ENCODE results near the gene TBC1D22A.

The TBC1D22A gene

GRCh38 chr22:47083379-47083986 lies 321.0 kb downstream of the TBC1D22A start:
- in situ Hi-C loops (cut with HindIII; ENCODE audit: low sequenced_read_pairs), result no loop called here

GRCh38 chr22:47084226-47084625 lies 321.8 kb downstream of the TBC1D22A start:
- in situ Hi-C loops (cut with HindIII; ENCODE audit: low sequenced_read_pairs), result no loop called here

GRCh38 chr22:47086596-47087248 lies 324.3 kb downstream of the TBC1D22A start:
- in situ Hi-C loops (cut with HindIII; ENCODE audit: low sequenced_read_pairs), result no loop called here

GRCh38 chr22:47088480-47089158 lies 326.2 kb downstream of the TBC1D22A start:
- in situ Hi-C loops (cut with HindIII; ENCODE audit: low sequenced_read_pairs), result no loop called here

GRCh38 chr22:47089374-47089773 lies 326.9 kb downstream of the TBC1D22A start:
- in situ Hi-C loops (cut with HindIII; ENCODE audit: low sequenced_read_pairs), result no loop called here

- in situ Hi-C loops (cut with HindIII; ENCODE audit: low sequenced_read_pairs), result no loop called here
Measured at GRCh38 chr22:47089796-47090460, 327.5 kb downstream of the TBC1D22A start.

GRCh38 chr22:47090591-47091245 lies 328.3 kb downstream of the TBC1D22A start:
- in situ Hi-C loops (cut with HindIII; ENCODE audit: low sequenced_read_pairs), result no loop called here

GRCh38 chr22:47091246-47091651 lies 328.8 kb downstream of the TBC1D22A start:
- in situ Hi-C loops (cut with HindIII; ENCODE audit: low sequenced_read_pairs), result no loop called here

GRCh38 chr22:47091921-47092700 lies 329.7 kb downstream of the TBC1D22A start:
- in situ Hi-C loops (cut with HindIII; ENCODE audit: low sequenced_read_pairs), result no loop called here

GRCh38 chr22:47092896-47093311 lies 330.5 kb downstream of the TBC1D22A start:
- in situ Hi-C loops (cut with HindIII; ENCODE audit: low sequenced_read_pairs), result no loop called here

GRCh38 chr22:47093720-47094119 lies 331.3 kb downstream of the TBC1D22A start:
- in situ Hi-C loops (cut with HindIII; ENCODE audit: low sequenced_read_pairs), result no loop called here

- in situ Hi-C loops (cut with HindIII; ENCODE audit: low sequenced_read_pairs), result no loop called here
Measured at GRCh38 chr22:47094861-47095330, 332.4 kb downstream of the TBC1D22A start.

- in situ Hi-C loops (cut with HindIII; ENCODE audit: low sequenced_read_pairs), result no loop called here
Measured at GRCh38 chr22:47095395-47096122, 333.1 kb downstream of the TBC1D22A start.

- in situ Hi-C loops (cut with HindIII; ENCODE audit: low sequenced_read_pairs), result no loop called here
Measured at GRCh38 chr22:47098121-47098520, 335.7 kb downstream of the TBC1D22A start.

GRCh38 chr22:47098554-47098953 lies 336.1 kb downstream of the TBC1D22A start:
- in situ Hi-C loops (cut with HindIII; ENCODE audit: low sequenced_read_pairs), result no loop called here

GRCh38 chr22:47100019-47100418 lies 337.6 kb downstream of the TBC1D22A start:
- in situ Hi-C loops (cut with HindIII; ENCODE audit: low sequenced_read_pairs), result no loop called here

GRCh38 chr22:47100646-47101200 lies 338.3 kb downstream of the TBC1D22A start:
- in situ Hi-C loops (cut with HindIII; ENCODE audit: low sequenced_read_pairs), result no loop called here

- in situ Hi-C loops (cut with HindIII; ENCODE audit: low sequenced_read_pairs), result no loop called here
Measured at GRCh38 chr22:47101321-47101885, 339.0 kb downstream of the TBC1D22A start.

GRCh38 chr22:47102081-47102480 lies 339.6 kb downstream of the TBC1D22A start:
- in situ Hi-C loops (cut with HindIII; ENCODE audit: low sequenced_read_pairs), result no loop called here
